SHP77 (cell line): ENCODE results near the gene THRB.
A peak's percentile ranks its signal among the peaks of the same experiment; 100 is the strongest.

Experiments
- DNase-seq, 2 experiments: peaks; one replicate each; lab custom pipeline; 2025; lab: John Stamatoyannopoulos, UW

The THRB gene

DNA sequence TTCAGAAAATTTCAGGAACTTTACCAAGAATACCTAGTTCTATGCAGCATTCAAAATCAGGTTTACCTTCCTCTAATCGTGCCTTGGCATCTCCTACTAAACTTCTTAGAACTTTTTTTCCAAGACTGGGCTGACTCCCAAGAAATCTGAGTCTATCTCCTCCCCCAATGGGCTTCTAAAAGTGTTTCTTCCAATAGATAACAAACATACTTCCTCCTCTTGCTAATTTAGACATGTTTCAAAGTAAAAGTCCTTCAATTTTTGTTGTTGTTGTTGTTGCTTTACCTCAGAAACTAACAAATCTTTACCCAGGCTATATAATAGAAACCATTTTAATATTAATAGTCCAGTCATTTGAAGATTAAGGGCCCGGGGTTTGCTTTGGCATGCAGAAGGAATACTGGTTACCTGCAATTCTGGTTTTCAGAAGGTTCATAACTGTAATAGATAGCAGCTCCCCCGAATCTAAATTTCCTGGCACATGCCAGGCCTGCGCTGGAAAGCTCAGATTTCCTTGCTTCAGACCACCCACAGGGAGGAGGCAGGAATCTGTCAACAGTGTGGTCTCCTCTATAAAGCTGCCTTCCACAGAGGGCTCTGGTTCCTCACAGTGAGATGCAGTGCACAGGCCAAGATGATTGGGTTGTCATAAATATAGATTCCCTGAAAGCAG lies 188.7 kb downstream of the THRB start:
- DNase-seq, result no peak

DNA sequence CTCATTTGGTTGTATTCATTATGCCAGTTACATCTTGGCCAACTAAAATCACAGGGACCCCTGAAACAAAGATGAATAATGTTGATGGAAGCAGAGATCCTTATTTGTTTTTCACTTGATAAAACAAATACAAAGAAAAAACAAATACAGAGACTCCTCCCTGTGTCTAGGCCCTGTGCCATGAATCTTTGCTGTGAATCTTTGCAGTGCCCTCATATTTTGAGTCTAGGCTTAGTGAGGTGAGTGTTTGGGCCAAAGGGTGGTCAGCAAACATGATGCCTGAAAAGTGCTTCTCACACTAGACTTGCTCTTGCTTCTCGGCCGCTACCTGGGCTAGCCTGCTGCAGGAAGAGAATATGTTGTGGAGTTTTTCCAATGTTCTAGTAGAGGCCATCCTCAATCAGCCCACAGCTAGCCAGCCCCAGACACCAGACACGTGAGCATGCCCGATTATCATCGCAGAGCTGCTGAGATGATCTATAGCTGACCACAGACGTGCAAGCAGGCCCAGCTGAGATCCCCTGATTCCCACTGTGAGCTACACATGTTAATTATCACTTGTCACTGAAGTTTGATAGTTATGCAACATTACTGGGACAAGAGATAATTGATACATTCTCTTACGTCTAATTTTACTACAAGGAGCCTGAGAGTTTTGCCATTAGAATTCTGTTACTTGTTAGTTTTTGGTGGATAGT lies 191.4 kb downstream of the THRB start:
- no peak for DNase-seq

DNA sequence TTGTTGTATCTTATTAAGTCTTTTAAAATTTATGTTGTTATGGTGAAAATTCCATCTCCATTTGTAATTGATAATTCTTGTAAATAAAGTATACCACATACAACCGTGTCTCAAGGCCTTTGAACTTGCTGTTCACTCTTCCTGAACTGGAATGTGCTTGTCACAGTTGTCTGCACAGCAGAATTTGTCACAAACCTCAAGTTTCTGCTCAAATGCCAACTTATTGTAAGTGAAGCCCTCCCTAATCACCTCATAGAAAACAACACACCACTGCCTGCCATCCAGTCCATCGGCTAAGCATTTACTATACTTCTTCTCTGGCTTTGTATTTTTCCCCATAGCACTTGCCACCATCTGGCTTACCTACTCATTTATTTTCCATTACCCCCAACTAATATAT lies 192.3 kb downstream of the THRB start:
- no peak for DNase-seq

DNA sequence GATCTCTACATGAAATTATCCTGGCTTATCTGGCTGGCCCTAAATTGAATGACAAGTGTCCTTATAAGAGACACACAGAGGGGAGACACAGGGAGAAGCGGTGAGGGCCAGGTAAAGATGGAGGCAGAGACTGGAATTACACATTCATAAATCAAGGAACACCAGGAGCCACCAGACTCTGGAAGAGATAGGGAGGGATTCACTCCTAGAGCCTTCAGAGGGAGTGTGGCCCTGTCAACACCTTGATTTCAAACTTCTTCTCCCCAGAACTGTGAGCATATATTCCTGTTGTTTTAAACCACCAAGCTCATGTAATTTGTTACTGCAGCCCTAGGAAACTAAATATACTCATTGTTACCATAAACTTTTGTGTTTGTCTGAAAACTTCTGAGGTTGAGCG lies 193.7 kb downstream of the THRB start:
- no peak for DNase-seq

DNA sequence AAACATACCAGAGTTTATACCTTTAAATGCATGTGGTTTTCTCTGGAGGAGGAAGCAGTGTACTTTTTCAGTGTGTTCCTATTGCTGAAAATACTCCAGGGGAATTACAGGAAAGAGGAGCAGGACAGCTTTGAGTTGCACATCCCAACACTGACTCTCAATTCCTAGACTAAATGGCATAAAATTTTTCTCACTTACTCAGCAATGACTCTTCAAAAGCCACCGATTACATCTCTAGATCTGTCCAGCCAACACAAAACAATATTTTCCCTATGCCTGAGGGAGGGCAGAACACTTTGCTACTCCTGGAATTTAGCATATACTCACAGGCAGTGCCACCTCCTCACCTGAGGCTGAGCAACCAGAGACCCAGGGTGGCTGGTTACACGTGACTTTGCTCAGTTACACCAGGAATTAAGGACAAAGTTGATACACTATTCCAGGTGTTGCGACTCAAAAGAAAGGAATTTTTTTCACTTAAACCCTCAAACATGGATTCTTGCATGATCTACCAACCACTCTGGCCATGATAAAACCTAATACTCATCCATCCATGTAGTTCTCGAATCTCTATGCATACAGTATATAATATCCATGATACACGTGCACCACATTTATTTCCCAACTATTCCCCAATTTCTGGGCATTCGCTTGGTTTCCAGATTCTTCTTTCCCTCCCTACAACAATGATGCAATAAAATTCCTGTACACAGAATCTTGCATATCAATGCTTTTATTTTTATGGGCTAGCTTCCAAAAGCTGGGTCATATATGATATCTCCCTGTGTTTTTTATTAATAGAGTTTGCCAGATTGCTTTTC lies 194.6 kb downstream of the THRB start:
- DNase-seq, result no peak

DNA sequence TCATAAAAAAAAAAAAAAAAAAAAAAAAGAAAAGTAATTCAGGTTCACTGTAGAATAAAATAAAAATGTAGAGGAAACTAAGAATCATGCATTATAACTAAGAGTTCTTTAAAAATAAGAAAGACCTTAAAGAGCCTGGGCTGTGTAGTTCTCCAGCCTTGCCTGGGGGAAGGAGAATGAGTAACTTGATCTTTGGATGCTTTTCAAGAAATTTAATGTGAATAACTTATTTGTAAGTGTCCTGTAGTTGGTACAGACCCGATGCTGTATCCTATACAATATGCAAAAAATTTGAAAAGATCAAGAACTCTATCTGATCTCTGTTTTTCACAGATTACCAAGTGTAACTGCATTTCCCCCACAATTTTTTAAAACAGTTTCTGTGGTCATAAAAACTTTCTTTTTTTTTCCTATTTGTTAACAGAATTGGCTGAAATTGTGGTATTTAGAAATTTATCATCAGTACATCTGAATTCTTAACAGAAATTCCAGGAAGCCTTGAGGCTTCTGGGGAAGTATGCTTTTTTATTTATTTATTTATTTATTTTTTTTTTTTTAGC lies 195.3 kb downstream of the THRB start:
- DNase-seq, result no peak

DNA sequence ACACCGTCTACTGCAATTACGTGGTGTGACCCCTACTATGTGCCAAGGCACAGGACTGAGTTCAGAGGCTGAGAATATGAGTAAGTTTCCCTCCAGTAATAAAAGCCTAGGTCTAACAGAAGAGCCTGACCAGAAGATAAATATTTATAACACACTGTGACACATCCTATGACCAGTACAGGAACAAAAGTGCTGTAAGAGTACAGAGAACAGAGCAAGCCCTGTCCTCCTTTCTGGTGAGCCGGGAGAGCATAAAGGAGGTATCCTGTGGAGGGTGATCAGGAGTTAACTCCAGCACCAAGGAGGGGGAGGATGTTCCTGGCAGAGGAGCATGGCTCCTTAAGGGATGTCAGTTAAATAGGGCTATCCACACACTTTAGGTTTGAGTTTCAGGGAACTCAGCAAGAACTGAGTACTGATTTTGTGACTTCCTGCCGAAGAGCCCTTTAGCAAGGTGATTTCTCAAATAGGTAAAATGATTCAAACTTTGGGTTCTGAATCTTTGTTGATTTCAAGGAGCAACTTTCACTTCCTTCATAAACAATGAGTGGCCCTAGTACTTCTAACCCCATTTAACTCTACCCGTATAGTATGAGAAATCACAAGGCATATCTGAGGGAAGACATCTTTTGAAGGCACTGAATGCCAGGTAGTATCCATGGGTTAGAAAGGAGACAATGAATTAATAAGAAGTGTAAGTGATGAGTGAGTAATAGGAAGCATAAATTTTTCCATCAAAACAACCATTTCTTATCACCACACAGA lies 198.0 kb downstream of the THRB start:
- DNase-seq, result no peak

DNA sequence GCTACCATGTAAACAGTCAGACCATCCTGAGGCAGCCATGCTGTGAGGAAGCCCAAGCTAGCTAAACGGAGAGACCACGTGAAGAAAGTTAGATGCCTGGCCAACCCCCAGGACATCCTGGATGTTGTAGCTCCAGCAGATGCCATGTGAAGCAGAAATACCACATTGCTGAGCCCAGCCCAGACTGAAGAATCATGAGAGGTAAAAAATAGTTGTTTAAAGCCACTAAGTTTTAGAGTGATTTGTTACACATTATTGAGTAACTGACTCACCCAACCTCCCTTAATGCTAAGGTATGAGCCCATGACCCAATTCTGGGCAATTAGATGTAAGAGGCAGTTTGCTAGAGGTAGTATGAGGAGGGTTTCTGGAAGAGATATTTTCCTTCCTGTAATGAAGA lies 200.5 kb downstream of the THRB start:
- no peak for DNase-seq

DNA sequence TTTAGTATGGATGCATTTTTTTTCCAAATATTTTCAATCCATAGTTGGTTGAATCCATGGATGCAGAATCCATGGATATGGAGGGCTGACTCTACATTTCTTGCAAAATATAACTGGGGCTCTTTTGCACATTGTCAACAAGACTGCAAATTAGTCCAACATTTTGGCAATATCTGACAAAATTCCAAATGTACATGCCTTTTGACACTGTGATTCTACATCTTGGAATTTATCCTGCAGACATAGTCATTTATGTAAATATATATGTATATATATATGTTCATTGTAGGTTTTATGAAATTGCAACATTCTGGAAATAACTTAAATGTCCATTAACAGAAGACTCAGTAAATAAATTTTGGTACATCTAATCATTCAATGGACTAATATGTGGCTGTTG lies 203.0 kb downstream of the THRB start:
- no peak for DNase-seq

DNA sequence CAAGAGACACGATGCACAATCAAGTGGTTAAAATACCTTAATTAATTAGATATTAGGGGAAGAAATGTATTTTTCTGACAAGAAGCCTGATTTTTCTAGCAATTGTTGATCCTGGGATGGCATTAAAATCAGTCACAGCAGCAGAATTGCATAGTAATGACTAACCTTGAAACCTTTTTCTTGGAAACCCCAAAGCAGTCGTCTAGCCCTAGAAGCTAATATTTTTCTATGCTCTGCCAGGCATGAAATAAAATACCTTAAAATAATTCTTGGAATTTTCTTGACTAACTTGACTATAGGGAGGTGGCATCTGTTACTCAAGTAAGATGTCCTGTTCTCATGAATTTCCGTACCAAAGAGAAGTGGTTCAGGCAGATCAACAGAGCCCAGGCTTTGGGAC lies 204.1 kb downstream of the THRB start:
- no peak for DNase-seq

DNA sequence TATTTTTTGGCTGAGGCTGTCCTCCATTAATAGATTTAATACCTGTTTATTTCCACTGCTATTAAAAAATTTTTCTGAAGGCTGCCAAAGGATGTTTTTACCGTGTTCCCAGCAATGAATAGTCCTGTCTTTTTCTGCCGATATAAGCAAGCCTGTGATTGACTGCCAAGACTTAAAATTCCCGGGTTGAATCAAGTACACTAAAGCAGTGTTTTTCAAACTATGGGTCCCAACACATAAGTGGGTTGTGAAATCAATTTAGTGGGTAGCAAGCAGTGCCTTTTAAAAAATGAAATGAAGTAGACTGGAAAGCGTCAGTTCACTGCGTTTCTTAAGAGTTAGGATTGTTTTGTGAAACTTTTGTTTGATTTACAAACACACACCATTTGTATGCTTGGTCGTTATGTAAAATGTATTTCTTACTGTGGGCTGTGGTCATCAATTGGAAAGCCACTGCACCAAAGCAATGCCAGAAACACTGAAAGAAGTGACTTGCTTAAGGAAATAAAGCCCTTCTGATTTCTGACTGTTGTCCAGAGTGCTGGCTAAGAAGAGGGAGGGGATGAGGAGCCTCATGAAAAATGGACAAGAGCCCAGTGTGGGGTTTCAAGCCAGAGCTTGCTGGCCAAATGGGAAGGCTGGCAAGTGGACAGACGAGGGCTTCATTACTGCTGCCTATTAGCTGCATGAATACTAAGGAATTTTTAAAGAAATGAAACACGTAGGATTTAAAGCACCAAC lies 206.0 kb downstream of the THRB start:
- DNase-seq, result no peak

DNA sequence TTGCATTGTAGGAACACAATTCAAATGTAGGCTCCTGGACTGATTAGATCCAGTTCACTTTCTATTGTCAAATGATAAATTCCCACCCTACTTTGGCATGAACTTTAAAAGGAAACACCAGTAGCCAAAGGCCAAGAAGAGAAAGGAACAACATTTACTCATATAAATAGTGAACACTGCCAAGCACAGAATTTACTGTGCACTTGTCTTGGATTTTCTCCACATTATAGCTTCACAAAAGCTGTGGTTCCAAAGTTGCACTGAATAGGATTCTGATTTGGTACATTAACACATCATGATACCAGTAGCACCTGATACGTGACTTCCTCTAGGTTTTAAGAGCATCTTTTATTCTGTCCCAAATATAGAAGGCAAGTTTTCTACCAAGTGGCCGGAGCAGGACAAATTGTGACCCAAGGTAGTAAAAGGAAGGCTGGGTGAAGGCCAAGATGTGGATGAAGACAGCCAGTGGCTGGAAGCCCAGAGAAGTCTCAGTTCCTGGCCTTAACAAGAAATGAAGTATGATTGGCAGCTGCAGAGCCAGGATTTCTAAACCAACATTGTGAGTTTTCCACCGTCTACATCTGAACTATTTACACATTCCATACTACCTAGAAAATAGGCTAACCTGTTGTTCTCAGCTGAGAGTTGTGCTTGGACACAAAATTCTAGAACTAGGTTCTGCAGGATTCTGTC lies 206.7 kb downstream of the THRB start:
- no peak for DNase-seq

DNA sequence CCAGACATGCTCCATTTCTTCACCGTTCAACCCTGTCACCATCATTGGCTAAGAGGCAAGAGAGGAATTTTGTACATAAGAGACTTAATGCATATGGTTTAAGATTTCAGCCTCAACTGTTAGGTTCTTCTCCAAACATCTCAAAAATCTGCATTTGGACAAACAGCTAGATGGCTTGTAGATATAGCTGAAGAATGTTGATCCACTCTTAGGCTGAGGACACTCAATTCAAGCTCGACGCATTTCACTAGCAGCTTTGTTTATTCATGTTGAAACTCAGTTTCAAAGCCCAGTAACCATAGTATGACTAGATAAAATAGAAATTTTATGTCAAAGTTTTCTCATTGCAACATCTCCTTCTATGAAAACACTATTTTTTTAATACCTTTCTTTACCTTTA lies 208.2 kb downstream of the THRB start:
- DNase-seq, result no peak

DNA sequence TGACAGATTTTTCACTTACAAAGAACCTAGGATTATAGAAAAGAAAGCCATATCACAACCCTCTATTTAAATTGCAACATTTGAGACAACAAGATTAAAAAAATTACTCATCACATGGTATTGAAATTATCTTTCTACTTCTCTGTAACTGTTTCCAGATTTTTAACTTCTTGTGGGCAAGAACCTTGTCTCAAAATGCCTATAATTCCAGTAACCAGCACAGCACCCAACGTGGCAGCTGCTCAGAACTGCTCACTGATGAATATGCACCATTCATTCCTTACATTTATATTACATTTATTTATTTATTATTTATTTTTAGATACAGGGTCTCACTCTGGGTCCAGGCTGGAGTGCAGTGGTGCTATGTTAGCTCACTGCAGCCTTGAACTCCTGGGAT lies 216.1 kb downstream of the THRB start:
- no peak for DNase-seq

DNA sequence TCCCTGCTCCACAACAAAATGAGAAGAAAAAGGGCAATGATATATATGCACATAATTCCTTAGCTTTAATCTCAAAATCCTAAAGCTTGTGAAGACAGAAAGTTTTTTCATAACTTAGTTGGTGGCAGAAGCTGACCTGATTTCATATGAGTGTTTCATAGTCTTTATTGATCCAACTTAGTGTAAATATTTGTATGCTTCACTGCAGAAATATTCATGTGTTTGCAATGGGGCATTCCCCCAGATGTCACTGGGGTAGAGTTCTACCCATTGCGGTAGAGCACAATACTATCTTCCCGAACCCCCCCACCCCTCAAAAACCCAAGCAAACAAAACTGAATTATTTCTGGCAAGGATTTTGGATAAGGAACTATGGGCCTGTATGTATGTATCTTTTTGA lies 221.2 kb downstream of the THRB start:
- no peak for DNase-seq

DNA sequence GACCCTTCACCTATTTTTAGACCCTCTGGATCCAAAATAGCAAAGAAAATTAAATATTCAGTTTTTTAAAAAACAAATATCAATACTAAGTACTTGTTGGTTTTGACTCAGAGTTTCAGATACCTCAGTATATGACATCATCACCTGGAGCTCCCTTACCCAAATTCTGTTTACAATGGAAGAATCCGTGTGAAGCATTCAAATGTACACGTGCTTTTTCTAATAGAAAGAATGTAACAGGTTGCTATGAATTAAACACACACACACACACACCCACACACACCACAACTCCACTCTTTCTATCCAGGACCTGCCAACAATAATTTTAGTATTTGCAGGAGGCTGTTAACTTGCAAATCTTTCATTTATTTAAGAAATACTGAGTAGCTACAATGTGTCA lies 221.8 kb downstream of the THRB start:
- no peak for DNase-seq

DNA sequence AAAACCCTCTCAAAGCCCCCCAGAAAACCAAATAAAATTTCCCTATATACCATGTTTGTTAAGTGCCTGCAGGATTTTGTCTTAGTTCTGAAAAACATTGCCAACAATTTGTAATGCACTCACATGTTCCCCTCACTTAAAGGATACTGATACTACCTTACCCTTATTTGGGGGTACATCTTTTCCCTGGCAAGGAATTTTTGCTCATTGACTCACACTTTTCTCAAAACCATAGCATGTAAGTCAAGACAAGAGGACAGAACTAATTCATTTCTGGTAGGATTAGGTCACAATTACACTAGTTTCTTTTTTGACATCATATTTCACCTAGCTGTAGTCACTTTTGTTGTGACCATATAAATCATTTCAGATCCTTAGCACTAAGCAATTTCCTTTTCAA lies 222.2 kb downstream of the THRB start:
- no peak for DNase-seq

DNA sequence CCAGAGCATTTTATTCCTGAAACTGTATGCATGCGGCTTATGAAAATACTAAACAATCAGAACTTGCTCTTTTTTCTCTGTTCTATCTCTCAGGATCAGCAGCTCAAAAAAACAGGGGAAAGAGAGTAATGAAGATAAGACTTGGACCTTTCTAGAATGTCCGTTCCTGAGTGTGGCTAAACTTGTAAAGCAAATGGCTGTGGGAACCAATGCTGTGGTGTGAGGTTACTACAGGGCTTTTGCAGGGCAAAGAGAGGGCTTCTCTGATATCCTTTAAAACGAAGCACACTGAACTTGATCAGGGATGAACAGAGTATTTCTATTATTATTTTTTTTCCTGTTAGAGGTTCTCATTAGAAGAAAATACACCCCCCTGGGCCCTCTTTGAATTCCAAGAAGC lies 223.4 kb downstream of the THRB start:
- DNase-seq, result no peak

DNA sequence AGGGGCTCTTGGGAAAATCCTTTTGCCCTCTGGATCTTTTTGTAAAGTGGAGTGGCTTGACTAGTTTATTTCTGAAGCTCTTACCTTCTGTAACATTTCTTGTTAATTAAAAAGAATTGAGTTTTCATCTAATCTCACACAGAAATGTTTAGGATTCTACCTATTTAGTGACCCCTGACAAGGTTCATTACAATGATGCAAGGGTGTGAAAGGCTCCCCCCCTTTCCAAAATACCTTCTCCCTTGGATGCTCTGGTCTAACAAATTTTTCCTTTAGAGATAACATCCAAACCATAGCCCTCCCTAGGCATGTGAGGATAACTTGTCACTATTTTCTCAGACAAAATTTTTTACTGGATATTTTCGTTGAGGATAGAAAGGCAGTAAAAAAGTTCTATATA lies 223.9 kb downstream of the THRB start:
- DNase-seq, result no peak

DNA sequence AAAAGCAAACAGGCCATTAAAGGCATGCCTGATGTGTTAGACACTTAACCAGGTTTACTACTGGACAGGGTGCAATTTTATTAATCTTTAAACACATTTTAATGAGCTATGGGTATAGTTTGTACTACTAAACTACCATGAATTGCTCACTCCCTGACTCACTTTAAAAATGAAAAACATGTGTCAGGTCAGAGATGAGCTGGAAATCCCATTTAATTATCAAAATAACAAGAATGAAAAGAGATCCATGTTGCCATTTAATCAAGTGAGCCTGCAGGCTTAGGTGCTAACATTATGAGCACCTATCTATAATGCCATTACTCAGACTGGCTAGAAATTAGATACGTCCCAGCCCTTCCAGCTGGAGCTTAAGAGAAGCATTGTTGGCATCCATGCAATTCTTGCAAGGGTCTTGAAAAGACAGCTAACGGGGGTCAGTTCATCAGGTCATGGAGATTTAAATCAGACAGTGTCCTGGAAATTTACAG lies 224.4 kb downstream of the THRB start:
- DNase-seq, result no peak

DNA sequence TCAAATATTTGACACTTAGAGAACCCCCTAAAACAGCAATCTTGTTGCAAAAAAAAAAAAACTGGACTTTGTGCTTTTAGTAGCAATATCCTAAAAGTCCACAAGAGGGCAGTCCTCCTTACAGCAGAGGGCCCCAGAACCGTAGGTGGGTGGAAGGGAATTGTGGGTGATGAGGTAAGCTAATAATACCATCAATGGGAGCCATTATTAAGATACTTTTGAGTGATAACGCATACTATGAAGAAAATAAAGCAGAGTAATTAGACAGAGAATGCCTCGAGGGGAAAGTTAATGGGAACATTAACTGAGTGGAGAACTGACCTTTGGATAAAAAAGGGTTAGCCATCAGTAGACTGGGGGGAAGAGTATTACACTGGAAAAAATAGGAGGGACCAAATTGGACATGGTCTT lies 229.9 kb downstream of the THRB start:
- DNase-seq, result peak in 1 of 2 experiments; percentile 27
